NCI-H524 treated with DMSO at 0.1 percent for 48 hours (cell line): Measurements from ENCODE around the gene HSF2BP.
"Not testable (repeated sequence)": the region's sequence is repeated elsewhere in the genome, so short reads cannot be mapped to it uniquely, and the experiment has no call there.

Source experiments
- DNase-seq: peaks from one replicate; lab custom pipeline; 2025; lab: John Stamatoyannopoulos, UW

The HSF2BP gene

GRCh38 chr21:43516860-43517627, 142.2 kb downstream of the HSF2BP start:
- DNase-seq: not testable (repeated sequence)

- not testable (repeated sequence) for DNase-seq
These were observed 142.9 kb downstream of the HSF2BP start for GRCh38 chr21:43516295-43516847.

- not testable (repeated sequence) for DNase-seq
These were observed 144.5 kb downstream of the HSF2BP start for GRCh38 chr21:43514834-43515233.

- not testable (repeated sequence) for DNase-seq
These were observed 146.3 kb downstream of the HSF2BP start for GRCh38 chr21:43513023-43513422.

- DNase-seq: not testable (repeated sequence)
These were observed 148.1 kb downstream of the HSF2BP start for GRCh38 chr21:43511209-43511608.

- DNase-seq: not testable (repeated sequence)
These were observed 148.6 kb downstream of the HSF2BP start for GRCh38 chr21:43510669-43511068.

GRCh38 chr21:43503892-43504291, 155.4 kb downstream of the HSF2BP start:
- DNase-seq: not testable (repeated sequence)

GRCh38 chr21:43503075-43503750, 156.1 kb downstream of the HSF2BP start:
- not testable (repeated sequence) for DNase-seq

GRCh38 chr21:43502407-43503071, 156.7 kb downstream of the HSF2BP start:
- DNase-seq: not testable (repeated sequence)

GRCh38 chr21:43498924-43499323, 160.4 kb downstream of the HSF2BP start:
- not testable (repeated sequence) for DNase-seq

- not testable (repeated sequence) for DNase-seq
These were observed 161.2 kb downstream of the HSF2BP start for GRCh38 chr21:43498065-43498464.

- not testable (repeated sequence) for DNase-seq
These were observed 164.8 kb downstream of the HSF2BP start for GRCh38 chr21:43494279-43495012.

GRCh38 chr21:43493471-43493870, 165.8 kb downstream of the HSF2BP start:
- DNase-seq: not testable (repeated sequence)

- not testable (repeated sequence) for DNase-seq
These were observed 171.1 kb downstream of the HSF2BP start for GRCh38 chr21:43488235-43488634.

- DNase-seq: not testable (repeated sequence)
These were observed 173.2 kb downstream of the HSF2BP start for GRCh38 chr21:43486051-43486450.

- DNase-seq: not testable (repeated sequence)
These were observed 174.3 kb downstream of the HSF2BP start for GRCh38 chr21:43485016-43485415.

GRCh38 chr21:43479197-43479596, 180.1 kb downstream of the HSF2BP start:
- not testable (repeated sequence) for DNase-seq
